Right kidney (tissue), 1 donor: ENCODE measurements around the gene DERL3.
A peak's percentile ranks its signal among the peaks of the same experiment; 100 is the strongest.

Experiments
- DNase-seq: peaks from one replicate; pipeline ENCODE4 v3.0.0-alpha.2; 2016

The DERL3 gene

GRCh38 chr22:23804781-23805291 lies 34.0 kb downstream of the DERL3 start:
- no peak for DNase-seq

- no peak for DNase-seq
Observed at GRCh38 chr22:23803001-23803819, 35.6 kb downstream of the DERL3 start.

DNA sequence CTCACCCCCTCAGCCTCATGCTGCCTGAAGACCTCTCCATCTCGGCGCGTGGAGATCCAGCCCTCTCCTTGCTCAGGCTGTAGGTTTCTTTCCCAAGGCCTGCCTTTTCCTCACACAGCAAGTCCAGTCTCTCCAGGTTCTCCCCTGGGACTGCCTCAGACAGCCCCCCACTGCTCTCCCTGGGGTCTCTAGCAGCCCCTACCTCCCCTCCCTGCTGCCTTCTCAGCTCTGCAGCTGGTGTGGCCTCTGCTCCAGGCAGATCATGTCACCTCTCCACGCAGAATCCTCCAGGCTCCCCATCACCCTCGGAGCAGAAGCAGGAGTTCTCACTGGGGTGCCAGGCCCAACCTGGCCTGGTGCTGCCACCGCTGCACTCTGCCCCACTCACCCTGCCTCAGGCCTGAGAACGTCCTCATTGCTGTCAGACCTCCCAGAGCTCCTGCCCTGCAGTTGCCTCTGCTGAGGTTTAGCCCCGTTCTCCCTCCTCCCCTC lies 36.9 kb downstream of the DERL3 start:
- no peak for DNase-seq

- no peak for DNase-seq
Observed at GRCh38 chr22:23801238-23801821, 37.5 kb downstream of the DERL3 start.

GRCh38 chr22:23800297-23801237 lies 38.2 kb downstream of the DERL3 start:
- DNase-seq, result no peak

DNA sequence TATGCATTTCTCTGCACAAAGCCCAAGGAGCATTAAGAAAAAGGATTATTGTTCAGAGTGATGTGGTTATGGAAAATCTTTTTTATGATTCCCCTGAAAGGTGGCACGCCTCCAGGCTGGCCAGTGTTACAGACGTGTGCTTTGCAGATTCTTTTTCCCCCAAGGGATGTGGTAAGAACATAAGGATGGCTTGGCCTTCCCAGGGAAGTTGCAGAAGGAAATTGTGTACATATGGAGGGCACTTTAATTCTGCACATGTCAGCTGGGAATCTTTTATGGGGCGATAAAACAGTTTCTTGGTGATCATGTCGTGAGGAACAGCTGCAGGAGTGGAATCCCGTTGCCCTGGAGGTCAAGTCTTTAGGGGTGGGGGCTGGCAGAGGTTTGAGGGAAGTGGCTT lies 42.3 kb downstream of the DERL3 start:
- DNase-seq, result no peak

- no peak for DNase-seq
Observed at GRCh38 chr22:23793326-23793725, 45.5 kb downstream of the DERL3 start.

DNA sequence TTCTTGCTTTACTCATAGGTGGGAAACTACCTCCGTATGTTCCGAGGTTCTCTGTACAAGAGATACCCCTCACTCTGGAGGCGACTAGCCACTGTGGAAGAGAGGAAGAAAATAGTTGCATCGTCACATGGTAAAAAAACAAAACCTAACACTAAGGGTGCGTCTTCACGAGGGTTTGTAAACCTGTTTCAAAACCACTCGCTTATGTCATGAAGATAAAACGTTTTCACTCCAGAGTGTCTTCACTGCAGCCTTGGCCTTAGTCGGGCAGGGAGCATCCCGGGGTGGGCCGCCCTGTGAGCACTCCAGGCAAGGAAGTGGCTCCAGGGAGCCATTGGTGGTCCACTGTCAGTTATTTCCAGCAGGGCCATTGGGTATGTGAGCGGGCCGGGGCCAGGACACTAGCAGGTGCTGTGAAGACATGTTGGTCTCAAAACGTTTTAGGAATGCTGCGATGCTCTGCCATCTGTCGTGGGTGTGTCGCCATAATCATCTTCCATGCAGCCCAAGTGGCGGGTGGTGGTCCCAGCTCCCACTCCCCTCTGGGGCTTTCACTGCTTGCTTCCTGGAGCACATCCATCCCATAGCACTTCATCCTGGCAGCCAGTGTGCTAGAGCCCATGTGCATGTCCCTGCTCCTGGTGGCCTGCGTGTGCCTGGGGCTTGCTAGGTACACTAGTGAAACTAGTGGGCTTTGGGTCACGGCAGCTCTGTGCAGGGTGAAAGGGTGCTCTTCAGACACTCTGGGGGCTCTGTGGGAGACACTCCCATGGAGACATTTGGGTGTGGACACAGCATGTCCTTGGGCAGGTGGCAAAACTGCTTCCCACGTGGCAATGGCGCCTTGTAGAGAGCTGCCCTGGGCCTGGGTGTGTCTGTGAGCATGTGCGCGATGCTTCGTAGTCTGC lies 46.8 kb downstream of the DERL3 start:
- no peak for DNase-seq

- no peak for DNase-seq
Observed at GRCh38 chr22:23790819-23791737, 47.7 kb downstream of the DERL3 start.

- DNase-seq, result no peak
Observed at GRCh38 chr22:23789638-23790037, 49.2 kb downstream of the DERL3 start.

DNA sequence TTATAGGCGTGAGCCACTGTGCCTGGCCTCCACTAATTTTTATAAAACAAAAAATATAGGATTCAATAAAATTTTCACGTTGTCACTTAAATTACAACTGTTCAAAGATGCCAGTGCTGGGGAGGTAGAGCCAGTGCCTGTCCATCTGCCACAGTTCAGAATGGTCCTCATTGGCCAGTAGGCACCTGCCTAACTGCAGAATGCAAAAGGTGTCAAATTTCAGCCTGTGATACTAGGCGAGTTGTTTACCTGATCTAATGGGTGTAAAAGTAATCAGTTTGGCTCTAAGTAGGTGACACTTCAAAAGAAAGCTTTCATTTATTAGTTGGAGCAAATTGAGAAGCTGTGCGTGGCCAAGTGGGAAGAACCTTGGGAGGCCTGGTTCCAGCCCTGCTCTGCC lies 49.7 kb downstream of the DERL3 start:
- no peak for DNase-seq

DNA sequence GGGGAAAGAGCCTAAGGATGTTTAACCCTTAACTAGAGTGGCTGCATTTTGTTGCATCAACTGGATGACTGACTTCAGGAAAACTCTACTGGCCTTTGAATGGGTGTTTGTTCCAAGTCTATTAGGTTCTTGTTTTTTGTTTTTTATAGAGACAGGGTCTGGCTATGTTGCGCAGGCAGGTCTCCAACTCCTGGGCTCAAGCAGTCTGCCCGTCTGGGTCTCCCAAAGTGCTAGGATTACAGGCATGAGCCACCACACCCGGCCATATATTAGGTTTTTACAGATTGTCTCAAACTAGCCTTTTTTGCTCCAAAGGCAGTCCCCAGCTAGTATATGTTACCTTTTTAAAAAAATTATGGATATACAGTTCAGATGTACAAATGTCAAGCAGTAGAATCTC lies 50.9 kb downstream of the DERL3 start:
- no peak for DNase-seq

DNA sequence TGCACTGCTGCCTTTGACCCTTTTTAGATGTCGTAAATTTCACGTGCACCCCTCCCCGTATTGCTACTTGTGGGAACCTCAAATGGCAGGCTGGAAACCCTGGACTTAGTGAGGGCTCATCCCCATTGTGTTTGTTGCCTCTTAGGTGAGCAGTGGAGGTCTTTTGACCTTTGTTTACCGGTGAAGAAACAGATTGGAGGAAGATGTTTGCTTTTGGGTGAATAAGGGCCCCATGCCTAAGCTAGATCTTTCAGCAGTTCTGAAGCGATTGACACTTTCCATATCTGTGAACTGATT lies 51.3 kb downstream of the DERL3 start:
- DNase-seq, result no peak

DNA sequence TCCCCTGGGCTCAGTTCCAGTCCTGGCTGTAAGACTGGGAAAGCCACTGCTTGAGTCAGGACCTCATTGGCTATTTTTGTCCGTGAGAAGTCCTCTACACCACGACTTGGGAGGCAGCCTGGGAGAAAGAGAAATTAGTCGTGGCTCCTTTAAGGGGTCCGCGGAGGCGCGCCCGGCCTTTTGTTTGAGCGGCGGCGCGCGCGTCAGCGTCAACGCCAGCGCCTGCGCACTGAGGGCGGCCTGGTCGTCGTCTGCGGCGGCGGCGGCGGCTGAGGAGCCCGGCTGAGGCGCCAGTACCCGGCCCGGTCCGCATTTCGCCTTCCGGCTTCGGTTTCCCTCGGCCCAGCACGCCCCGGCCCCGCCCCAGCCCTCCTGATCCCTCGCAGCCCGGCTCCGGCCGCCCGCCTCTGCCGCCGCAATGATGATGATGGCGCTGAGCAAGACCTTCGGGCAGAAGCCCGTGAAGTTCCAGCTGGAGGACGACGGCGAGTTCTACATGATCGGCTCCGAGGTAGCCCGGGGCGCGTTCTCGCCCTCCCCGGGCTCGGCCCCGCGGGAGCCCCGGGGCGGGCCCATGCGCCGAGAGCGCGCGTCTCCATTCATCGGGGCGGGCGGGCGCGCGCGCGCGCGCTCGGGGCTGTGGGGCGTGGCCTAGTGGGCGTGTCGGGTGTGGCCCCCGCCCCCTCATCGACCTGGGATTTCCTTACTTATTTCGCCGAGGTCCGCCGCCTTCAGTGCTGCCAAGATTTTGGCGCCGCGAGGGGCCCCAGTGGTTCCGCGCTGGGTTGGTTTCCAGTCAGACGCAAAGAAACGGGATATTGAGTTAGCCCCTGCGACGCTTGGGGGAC lies 51.8 kb downstream of the DERL3 start, which contains the start of gene SMARCB1:
Gene SMARCB1, plus strand, starts transcription at position 215 of the 848 bp plus-strand sequence. Its CDS starts 204 bp downstream, at position 419.
- peak; percentile 96 for DNase-seq

DNA sequence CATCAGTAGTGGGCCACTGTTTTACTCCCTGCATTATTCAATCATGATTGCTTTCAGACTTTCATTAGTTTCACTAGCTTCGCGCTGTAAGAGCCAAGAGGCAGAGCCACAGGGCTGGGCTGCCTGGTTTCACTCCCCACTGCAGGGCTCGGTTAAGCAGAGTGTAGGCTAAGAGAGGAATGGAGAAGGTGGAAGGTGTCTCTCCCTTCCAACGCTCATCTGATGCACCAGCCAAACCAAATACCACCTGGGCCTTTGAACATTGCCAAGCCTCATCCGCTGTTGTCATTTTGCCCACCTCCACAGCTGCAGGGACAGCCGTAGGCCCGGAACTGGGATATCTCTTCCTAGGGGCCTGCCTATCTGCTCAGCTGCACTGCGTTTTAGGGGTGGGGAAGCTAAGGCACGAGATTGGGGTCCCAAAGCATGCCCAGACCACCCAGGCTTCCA lies 52.5 kb downstream of the DERL3 start:
- DNase-seq, result no peak
